ENCODE measurements around the gene LHCGR. TPM values are rescaled to one million over a fixed set of nuclear protein-coding genes. Genes with fewer than 3 reads are reported as not detected.
"Not testable (repeated sequence)": the region's sequence is repeated elsewhere in the genome, so short reads cannot be mapped to it uniquely, and the experiment has no call there.

LHCGR gene
- polyA plus RNA-seq, 1 donor, result 0.25 TPM

GRCh38 chr2:48709096-48710034, 46.2 kb downstream of the LHCGR start:
- DNase-seq, result peak; percentile 34

DNA sequence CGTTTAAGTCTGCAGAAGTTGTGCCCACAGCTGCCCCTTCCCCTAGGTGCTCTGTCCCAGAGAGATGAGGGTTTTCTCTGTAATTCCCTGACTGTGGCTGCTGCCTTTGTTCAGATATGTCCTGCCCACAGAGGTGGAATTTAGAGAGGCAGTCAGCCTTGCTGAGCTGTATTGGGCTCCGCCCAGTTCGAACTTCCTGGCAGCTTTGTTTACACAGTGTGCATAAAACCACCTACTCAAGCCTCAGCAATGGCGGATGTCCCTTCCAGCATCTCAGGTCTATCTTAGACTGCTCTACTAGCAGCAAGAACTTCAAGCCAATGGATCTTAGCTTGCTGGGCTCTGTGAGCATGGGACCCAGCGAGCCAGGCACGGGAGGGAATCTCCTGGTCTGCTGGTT, 48.1 kb downstream of the LHCGR start:
- no peak for DNase-seq

DNA sequence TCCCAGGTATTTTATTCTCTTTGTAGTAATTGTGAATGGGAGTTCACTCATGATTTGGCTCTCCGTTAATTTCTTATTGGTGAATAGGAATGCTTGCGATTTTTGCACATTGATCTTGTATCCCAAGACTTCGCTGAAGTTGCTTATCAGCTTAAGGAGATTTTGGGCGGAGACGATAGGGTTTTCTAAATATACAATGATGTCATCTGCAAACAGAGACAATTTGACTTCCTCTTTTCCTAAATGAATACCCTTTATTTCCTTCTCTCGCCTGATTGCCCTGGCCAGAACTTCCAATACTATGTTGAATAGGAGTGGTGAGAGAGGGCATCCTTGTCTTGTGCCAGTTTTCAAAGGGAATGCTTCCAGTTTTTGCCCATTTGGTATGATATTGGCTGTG, 51.9 kb downstream of the LHCGR start:
- not testable (repeated sequence) for DNase-seq

DNA sequence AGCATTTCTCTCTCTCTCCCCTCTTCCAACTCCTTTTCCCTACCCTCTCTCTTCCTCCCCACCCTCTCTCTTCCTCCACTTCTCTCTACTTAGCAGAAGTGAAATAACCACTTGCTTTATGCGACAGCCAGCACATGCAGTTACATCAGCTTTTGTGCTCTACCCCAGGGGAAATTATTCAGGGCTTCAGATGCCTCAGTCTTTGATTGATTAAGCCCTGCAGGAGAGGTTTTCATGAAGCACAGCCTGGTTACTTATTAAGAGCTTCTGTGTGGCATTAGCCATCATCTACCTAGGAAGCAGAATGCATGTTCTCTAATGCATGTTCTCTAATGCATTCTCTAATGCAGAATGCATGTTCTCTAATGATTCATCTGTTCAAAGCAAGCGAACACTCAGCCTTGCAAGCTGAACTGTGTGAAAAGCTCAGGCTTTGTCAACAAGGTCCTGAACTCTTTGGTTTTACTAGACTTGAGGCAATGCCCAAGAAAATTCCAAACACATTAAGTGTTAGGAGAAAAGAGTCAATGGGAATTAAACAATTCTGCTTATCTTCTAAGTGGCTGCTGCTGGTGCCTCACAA, 56.1 kb downstream of the LHCGR start:
- DNase-seq, result no peak

DNA sequence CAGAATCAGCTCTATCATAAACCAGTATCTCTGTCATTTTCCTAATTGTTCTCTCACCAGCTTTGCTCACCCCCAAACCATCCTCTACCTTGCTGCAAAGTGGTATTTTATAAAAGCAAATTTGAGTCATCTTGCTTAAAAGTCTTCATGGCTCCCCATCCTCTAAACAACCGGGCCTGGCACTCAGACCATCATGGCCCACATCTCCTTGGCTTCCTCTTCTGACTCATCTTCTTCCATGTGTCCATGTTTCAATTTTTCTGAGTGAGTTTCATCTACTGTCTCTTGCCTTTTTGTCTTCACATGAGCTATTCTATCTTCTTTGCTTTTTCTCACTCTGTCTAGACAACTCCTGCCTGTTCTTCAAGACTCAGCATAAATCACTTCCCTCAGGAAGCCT, 58.6 kb downstream of the LHCGR start:
- DNase-seq, result no peak

DNA sequence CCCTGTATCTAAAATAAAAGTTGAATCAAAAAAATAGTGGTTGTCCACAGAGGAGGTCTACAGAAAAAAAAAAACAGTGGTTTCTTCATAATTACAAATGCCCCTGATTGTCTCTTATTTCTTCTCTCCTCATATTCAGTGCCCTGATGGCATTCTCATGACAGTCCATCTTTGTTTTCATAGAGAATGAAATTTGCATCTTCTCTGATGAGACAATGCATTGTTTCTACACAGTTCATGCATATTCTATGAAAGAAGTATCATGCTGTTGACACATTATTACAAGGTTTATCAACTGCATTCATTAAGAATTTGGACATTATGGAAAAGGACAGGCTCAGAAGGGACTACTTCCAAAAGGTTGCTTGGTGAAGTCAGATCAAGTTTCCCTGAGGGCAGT, 59.5 kb downstream of the LHCGR start:
- no peak for DNase-seq

DNA sequence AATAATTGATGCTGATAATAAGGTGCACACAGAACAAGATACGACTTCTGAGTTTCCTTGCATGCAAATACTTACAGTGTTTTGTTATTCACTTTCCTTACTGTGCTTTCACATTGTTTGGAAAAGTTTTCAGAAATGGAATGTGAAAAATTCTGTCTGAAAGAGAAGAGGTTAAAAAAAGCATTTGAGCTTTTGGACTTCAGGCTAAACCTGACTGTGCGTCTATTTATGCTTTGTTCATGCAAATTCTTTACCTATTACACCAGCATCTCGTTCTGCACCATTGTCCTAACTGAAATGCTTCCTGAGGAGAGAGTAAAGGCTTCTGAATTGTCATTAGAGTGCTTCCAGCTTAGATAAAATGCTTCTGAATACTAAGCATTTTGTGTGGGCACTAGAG, 61.4 kb downstream of the LHCGR start:
- no peak for DNase-seq

GRCh38 chr2:48693645-48694044, 61.9 kb downstream of the LHCGR start:
- no peak for DNase-seq

DNA sequence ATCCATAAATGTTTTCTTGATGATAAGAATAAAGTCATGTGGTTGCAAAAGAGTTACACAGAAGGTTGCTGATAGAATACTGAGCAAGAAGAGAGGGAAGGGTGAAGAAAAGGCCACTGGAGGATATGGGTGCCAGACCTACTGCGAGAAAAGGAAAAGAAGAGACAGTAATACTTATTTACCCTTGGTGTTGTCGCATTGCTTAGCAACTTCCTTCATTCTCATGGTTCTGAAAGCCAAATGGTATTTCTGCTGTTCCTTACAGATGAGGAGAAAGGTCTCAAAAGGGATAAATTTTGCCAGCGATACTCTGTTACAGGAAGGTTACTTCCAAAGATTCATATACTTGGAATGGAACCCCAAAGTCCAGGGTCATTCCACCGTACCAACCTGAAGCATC, 62.5 kb downstream of the LHCGR start:
- no peak for DNase-seq

DNA sequence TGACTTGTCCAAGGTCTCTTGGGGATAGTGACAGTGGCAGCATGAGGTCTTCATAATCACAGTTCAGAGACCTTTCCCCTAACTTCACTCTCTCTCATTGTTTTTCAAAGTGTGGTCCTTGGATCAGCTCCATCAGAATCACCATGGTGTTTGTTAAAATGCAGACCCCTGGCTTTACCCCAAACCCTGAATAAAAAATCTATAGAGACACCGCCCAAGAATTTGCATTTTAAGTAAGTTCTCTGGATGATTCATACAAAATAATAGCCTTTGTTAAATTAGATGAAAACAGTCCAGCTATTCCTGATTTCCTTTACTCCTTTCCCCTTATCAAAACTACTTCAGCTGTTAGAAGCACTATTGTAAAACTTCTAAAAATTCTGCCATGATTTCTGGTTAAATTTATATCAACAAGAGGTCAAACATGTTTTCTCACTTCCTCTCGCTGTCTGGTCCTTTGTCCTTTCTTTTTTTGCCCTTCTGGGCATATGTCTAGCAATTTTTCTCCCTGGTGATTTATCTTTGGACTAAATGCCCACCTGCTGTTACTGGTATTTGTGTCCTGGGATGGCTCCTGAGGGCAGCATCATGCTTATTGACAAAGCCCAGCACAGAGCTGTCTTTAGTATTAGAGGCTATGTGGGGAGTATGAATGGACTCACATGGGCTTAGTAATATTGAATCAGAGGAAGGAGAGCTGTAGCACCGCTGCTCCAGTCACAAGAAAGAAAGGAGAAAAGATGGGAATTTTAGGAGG, 63.4 kb downstream of the LHCGR start:
- DNase-seq, result no peak

GRCh38 chr2:48685126-48685525, 70.4 kb downstream of the LHCGR start:
- no peak for DNase-seq

- DNase-seq, result no peak
These were observed 78.1 kb downstream of the LHCGR start for GRCh38 chr2:48677450-48677849.

GRCh38 chr2:48674933-48675332, 80.6 kb downstream of the LHCGR start:
- DNase-seq, result no peak

- DNase-seq, result no peak
These were observed 81.9 kb downstream of the LHCGR start for GRCh38 chr2:48673581-48673980.

DNA sequence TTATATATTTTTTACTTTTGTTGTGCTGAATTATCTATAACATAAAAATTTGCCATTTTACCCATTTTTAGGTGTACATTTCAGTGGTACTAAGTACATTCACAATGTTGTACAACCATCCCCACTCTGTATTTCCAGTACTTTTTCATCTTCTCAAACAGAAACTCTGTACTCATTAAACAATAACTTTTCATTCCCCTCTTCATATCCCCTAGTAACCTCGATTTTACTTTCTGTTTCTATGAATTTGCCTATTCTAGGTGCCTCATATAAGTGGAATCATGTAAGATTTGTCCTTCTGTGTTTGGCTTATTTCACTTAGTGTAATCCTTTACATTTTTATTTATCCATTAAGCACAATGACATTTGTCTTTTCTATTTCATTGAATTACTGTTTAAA, 86.5 kb downstream of the LHCGR start:
- no peak for DNase-seq

DNA sequence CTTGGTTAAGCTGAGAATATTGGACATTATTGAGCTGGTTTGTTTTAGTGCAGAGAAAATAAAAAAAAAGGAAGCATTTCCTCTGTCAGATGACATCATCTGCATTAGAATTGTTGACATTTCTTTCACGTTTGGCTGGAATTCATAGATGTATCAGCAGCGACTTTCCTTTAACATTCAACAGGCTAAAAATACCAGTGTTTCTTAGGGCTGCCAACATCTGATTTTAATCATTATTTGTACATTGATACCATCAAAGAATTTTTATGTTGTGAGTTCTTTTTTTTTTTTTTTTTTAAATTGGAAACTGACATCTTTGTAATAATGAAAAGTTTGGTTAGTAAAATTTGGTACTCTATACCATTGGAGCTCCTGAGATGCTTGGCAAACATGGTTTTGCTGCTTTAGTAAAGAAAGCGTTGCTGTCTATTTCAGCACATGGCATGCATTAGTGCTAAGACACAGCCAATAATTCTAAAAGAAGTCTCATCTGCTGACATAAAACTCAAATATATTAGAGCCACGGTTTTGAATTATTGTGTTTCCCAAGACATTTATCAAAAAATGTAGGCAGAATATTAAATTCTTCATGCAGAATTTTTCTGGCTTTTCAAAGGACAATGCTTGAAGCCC, 104.2 kb downstream of the LHCGR start:
- peak; percentile 31 for DNase-seq

- DNase-seq, result no peak
These were observed 117.3 kb downstream of the LHCGR start for GRCh38 chr2:48638261-48638660.

Other genes starting within 250 kb of the LHCGR start
- gene STON1, start 225.6 kb downstream of the LHCGR start, polyA plus RNA-seq (ENCODE audit: insufficient read length), result 10.1 TPM
- not detected for gene GTF2A1L, start 137.9 kb downstream of the LHCGR start, polyA plus RNA-seq (ENCODE audit: insufficient read length)

All from hindlimb muscle (tissue), 1 donor.